ENCODE results near the gene DENND1A. TPM values are rescaled to one million over a fixed set of nuclear protein-coding genes. Genes with fewer than 3 reads are reported as not detected.

Gene DENND1A
- total and polyA plus RNA-seq, 4 donors = 7.9 to 22.0 (median 13.9) TPM

GRCh38 chr9:123457583-123457982 lies 472.3 kb downstream of the DENND1A start:
- TF ChIP-seq JUND (IDR thresholded peaks at IDR 0.05) (no peak), RAD21 (IDR thresholded peaks at IDR 0.05) (no peak), GABPA (IDR thresholded peaks at IDR 0.05 in 1 of 2, conservative IDR thresholded peaks at IDR 0.05 in 1 of 2) (no peak), HNF4G (IDR thresholded peaks at IDR 0.05) (no peak), EGR1 (IDR thresholded peaks at IDR 0.05; ENCODE audit: low read depth in 2 of 2) (no peak), YY1 (IDR thresholded peaks at IDR 0.05) (no peak), TAF1 (conservative IDR thresholded peaks at IDR 0.05) (no peak), REST (IDR thresholded peaks at IDR 0.05) (no peak), FOXA2 (IDR thresholded peaks at IDR 0.05) (no peak), NR2F2 (IDR thresholded peaks at IDR 0.05) (no peak), ZBTB33 (IDR thresholded peaks at IDR 0.05) (no peak), SP1 (IDR thresholded peaks at IDR 0.05) (no peak), ATF3 (IDR thresholded peaks at IDR 0.05) (no peak), CTCF (IDR thresholded peaks at IDR 0.05; ENCODE audit: low read depth, low read length, missing input control) (no peak), FOXA1 (IDR thresholded peaks at IDR 0.05) (no peak), MAX (IDR thresholded peaks at IDR 0.05) (no peak)
- no peaks in the 10 kb centered on the region for H3K4me1 ChIP-seq (ENCODE audit: control insufficient read depth in 4 of 4, insufficient read depth in 4 of 4, low read length in 3 of 4)
- DNase-seq (ENCODE audit: low spot score) = no peak
- no peak overlapping the region for H3K27ac ChIP-seq (ENCODE audit: low read depth in 1 of 2, low read length in 2 of 2)
- peaks cover 0 to 12% (median 4%) of the 10 kb centered on the region in 4 donors for H3K36me3 ChIP-seq (ENCODE audit: control insufficient read depth in 4 of 4, insufficient read depth in 3 of 4, low read depth in 1 of 4, low read length in 3 of 4)
- H3K4me3 ChIP-seq (ENCODE audit: low read depth in 1 of 3, low read length in 3 of 3) = no peak overlapping the region
- H3K9me3 ChIP-seq (ENCODE audit: control insufficient read depth in 4 of 4, low read length in 3 of 4) = no peaks in the 10 kb centered on the region
- no peak overlapping the region for H3K9ac ChIP-seq (ENCODE audit: low read depth in 1 of 2, low read length in 2 of 2)
- H3K27me3 ChIP-seq (ENCODE audit: control insufficient read depth in 4 of 4, insufficient read depth in 4 of 4, low read length in 3 of 4) = no peaks in the 10 kb centered on the region
- 93% methylated on average over 9 of the region's 9 CpGs for WGBS

GRCh38 chr9:123456011-123456410 lies 473.9 kb downstream of the DENND1A start:
- Histone ChIP-seq H3K36me3 (ENCODE audit: control insufficient read depth in 4 of 4, insufficient read depth in 3 of 4, low read depth in 1 of 4, low read length in 3 of 4) (peaks cover 2 to 14% (median 7%) of the 10 kb centered on the region in 4 donors), H3K9me3 (ENCODE audit: control insufficient read depth in 4 of 4, low read length in 3 of 4) (no peaks in the 10 kb centered on the region), H3K27me3 (ENCODE audit: control insufficient read depth in 4 of 4, insufficient read depth in 4 of 4, low read length in 3 of 4) (no peaks in the 10 kb centered on the region), H3K4me1 (ENCODE audit: control insufficient read depth in 4 of 4, insufficient read depth in 4 of 4, low read length in 3 of 4) (peaks cover under 1 to 5% (median 3%) of the 10 kb centered on the region in 4 donors), H3K4me3 (ENCODE audit: low read depth in 1 of 3, low read length in 3 of 3) (no peak overlapping the region), H3K27ac (ENCODE audit: low read depth in 1 of 2, low read length in 2 of 2) (no peak overlapping the region), H3K9ac (ENCODE audit: low read depth in 1 of 2, low read length in 2 of 2) (no peak overlapping the region)
- no peak for DNase-seq (ENCODE audit: low spot score)
- no peak for TF ChIP-seq ZBTB33 (IDR thresholded peaks at IDR 0.05)
- 85% methylated on average over 3 of the region's 3 CpGs for WGBS
